T-helper 2 cell treated with Interferon-gamma antibody and Interleukin-4, amounts not matched to agents 5 μg/mL and 100 μg/mL, for 36 hours (primary cell): Measurements from ENCODE around the gene SRSF8.
A peak's percentile ranks its signal among the peaks of the same experiment; 100 is the strongest.
"Not testable (repeated sequence)": the region's sequence is repeated elsewhere in the genome, so short reads cannot be mapped to it uniquely, and the experiment has no call there.

Experiments
- DNase-seq: peaks from one replicate; pipeline ENCODE4 v3.0.0; 2021; ENCODE audit warnings: low spot score
- H3K27ac Mint-ChIP-seq: one replicate; pipeline ENCODE4 v1.8.0; 2021; ENCODE audit warnings: mild to moderate bottlenecking, mixed read lengths
- H3K27me3 Mint-ChIP-seq: one replicate; pipeline ENCODE4 v1.8.0; 2021; ENCODE audit warnings: low read depth, mixed read lengths
- H3K36me3 Mint-ChIP-seq: one replicate; pipeline ENCODE4 v1.8.0; 2021; ENCODE audit warnings: low read depth, mixed read lengths
- H3K4me1 Mint-ChIP-seq: one replicate; pipeline ENCODE4 v1.8.0; 2021; ENCODE audit warnings: low read depth, mixed read lengths
- H3K4me3 Mint-ChIP-seq: one replicate; pipeline ENCODE4 v1.8.0; 2022; ENCODE audit warnings: mild to moderate bottlenecking, moderate library complexity, mixed read lengths
- H3K9me3 Mint-ChIP-seq: one replicate; pipeline ENCODE4 v1.8.0; 2021; ENCODE audit warnings: mixed read lengths

The SRSF8 gene, protein sequence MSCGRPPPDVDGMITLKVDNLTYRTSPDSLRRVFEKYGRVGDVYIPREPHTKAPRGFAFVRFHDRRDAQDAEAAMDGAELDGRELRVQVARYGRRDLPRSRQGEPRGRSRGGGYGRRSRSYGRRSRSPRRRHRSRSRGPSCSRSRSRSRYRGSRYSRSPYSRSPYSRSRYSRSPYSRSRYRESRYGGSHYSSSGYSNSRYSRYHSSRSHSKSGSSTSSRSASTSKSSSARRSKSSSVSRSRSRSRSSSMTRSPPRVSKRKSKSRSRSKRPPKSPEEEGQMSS

DNA sequence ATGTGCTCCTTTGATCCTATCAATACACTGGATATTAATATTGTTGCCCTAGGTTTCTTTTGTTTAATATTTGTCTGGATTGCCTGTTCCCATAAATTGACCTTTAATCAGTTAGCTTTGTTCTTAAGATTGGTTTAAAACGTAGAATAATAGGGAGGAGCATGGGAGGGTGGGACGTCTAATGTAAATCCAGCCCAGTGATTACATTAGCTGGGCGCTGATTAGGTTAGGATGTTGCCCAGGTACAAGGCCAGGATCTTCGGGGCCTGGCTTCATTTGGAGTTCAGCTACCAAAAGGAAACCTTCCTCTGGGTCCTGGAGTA is at the start of gene SRSF8:
Gene SRSF8 (plus strand): TSS at position 204 of the 323 bp plus-strand sequence. CDS start 308 bp downstream, outside the sequence.
- no peak for DNase-seq
- Mint-ChIP-seq H3K9me3 (no peaks in the 10 kb centered on the region), H3K27me3 (peaks cover 25% of the 10 kb centered on the region), H3K4me3 (peak within 1 kb of the TSS; percentile 91), H3K4me1 (peaks cover 20% of the 10 kb centered on the region), H3K36me3 (peaks cover 17% of the 10 kb centered on the region), H3K27ac (peak within 1 kb of the TSS; percentile 95)

DNA sequence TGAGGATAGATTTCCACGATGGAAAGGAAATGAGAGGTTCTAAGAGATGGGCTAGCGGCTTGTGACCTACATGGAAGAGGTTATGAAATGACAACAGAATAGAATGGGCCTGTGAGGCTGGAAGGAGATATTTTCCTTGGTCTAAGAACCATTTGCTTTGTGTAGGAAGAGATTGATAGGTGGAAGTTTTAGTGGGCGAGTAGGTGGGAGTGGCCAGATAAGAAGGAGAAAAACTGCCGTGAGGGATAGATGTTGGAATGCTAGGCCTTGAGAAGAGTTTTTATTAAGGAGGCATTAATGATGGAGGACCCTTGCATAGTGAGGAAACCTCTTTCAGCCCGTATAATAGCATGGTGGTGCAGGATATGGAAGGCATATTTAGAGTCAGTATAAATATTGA is 45.3 kb upstream of the SRSF8 start:
- H3K9me3 Mint-ChIP-seq, H3K27me3 Mint-ChIP-seq, H3K27ac Mint-ChIP-seq, DNase-seq, H3K36me3 Mint-ChIP-seq, H3K4me3 Mint-ChIP-seq, H3K4me1 Mint-ChIP-seq: not testable (repeated sequence)

DNA sequence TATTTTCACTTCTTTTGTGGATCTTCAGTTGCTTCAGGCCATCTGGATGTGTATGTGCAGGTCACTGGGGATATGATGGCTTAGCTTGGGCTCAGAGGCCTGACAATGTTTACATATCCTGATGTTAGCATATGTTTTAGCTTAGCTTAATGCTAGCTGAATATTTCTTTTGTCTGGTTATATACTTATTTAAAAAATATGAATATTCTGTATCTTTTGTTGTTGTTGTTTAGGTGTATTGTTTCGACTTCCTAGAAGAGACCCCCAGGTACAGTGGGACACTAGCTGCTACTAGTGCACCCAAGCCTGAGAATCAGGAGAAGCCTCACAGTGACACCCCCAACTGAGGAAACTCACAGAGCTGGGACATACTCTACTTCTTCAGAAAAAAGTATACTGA is 41.8 kb upstream of the SRSF8 start, which contains the start of gene KDM4E:
Gene KDM4E (plus strand): TSS at position 301 of the 400 bp plus-strand sequence. CDS start 300 bp downstream, outside the sequence.
- Mint-ChIP-seq H3K27me3 (no peaks in the 10 kb centered on the region), H3K4me1 (no peaks in the 10 kb centered on the region), H3K36me3 (no peaks in the 10 kb centered on the region), H3K27ac (no peak within 1 kb of the TSS), H3K9me3 (no peaks in the 10 kb centered on the region), H3K4me3 (no peak within 1 kb of the TSS)
- no peak for DNase-seq

DNA sequence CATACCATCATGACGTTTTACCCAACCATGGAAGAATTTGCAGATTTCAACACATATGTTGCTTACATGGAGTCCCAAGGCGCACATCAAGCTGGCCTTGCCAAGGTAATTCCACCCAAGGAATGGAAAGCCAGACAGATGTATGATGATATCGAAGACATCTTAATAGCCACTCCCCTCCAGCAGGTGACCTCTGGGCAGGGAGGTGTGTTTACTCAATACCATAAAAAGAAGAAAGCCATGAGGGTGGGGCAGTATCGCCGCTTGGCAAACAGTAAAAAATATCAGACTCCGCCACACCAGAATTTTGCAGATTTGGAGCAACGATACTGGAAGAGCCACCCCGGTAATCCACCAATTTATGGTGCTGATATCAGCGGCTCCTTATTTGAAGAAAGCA is 41.1 kb upstream of the SRSF8 start:
- H3K4me1 Mint-ChIP-seq, H3K9me3 Mint-ChIP-seq, DNase-seq, H3K4me3 Mint-ChIP-seq, H3K27ac Mint-ChIP-seq, H3K36me3 Mint-ChIP-seq, H3K27me3 Mint-ChIP-seq: not testable (repeated sequence)

DNA sequence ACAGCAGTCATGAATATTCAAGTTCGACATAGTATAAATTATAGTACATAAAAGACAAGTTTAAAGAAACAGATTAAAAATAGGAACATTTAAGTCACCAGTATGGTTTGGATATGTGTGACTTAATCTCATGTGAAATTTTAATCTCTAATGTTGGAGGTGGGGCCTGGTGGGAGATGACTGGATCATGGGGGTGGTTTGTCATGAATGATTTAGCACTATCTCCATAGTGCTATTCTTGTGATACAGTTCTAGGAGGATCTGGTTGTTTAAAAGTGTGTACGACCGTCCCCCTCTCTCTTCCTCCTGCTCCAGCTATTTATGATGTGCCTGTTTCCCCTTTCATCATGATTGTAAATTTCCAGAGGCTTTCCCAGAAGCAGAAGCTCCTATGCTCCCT is 38.4 kb upstream of the SRSF8 start:
- Mint-ChIP-seq H3K4me3 (no peak overlapping the region), H3K36me3 (no peaks in the 10 kb centered on the region), H3K27ac (no peak overlapping the region), H3K9me3 (no peaks in the 10 kb centered on the region), H3K27me3 (peaks cover 5% of the 10 kb centered on the region), H3K4me1 (no peaks in the 10 kb centered on the region)
- no peak for DNase-seq

DNA sequence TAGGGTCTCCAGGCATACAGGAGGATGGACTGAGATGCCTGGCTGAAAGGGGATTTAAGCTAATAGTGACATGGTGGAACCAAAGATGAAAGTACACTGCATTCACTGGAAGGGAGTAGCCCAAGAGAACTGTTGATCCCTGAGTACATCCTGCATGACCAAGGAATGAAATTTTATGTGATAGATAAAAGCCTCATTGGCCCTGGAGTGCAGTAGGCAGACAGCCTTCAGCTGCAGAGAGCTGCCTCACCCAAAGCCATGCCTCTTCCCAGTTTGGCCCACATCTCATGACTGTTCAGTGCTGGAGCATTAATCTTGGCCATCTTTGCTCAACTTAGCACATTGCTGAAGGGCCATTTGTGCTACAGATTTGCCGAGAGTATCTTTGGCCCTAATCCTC is 33.7 kb upstream of the SRSF8 start:
- H3K27me3 Mint-ChIP-seq = peaks cover 16% of the 10 kb centered on the region
- no peaks in the 10 kb centered on the region for H3K4me1 Mint-ChIP-seq
- no peaks in the 10 kb centered on the region for H3K9me3 Mint-ChIP-seq
- no peak overlapping the region for H3K4me3 Mint-ChIP-seq
- no peaks in the 10 kb centered on the region for H3K36me3 Mint-ChIP-seq
- no peak for DNase-seq
- H3K27ac Mint-ChIP-seq = no peak overlapping the region

DNA sequence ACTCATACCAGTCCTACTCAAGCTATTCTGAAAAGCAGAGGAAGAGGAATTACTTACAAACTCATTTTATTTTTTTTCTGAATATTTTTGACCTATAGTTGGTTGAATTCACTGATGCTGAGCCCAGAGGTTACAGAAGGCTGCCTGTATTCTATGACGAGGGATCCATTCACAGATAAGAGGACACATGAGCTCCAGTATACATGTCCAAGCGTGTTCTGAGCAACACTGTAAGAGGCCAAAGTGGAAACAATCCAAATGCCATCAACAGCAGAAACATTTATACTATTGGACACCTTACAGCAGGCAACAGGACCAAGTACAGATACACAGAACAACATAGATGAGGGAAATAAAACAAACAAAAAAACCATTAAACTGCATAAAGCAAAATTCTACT is 31.4 kb upstream of the SRSF8 start:
- Mint-ChIP-seq H3K4me3 (no peak overlapping the region), H3K9me3 (no peaks in the 10 kb centered on the region), H3K27ac (no peak overlapping the region), H3K36me3 (no peaks in the 10 kb centered on the region), H3K27me3 (peaks cover 24% of the 10 kb centered on the region), H3K4me1 (peaks cover 1% of the 10 kb centered on the region)
- DNase-seq = no peak

DNA sequence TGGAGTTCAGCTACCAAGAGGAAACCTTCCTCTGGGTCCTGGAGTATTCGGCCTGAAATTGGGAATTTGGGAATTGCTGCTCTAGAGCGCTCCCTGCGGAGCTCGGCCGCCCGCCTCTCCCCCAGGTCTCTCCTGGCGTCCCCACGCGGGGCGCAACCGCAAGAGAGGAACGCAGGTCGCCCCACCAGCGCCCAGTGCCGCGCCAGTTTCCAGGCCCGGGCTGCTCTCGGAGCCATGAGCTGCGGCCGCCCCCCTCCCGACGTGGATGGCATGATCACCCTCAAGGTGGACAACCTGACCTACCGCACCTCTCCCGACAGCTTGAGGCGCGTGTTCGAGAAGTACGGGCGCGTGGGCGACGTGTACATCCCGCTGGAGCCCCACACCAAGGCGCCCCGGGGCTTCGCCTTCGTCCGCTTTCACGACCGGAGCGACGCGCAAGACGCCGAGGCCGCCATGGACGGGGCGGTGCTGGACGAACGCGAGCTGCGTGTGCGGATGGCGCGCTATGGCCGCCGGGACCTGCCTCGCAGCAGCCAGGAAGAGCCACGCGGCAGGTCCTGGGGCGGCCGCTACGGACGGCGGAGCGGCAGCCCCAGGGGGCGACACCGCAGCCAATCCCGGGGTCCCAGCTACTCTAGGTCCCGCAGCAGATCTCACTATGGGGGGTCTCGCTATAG is 29.2 kb upstream of the SRSF8 start:
- Mint-ChIP-seq H3K4me3 (peak overlapping the region; percentile 47), H3K27me3 (peaks cover 29% of the 10 kb centered on the region)
- H3K9me3 Mint-ChIP-seq, H3K27ac Mint-ChIP-seq, DNase-seq, H3K4me1 Mint-ChIP-seq, H3K36me3 Mint-ChIP-seq: not testable (repeated sequence)

DNA sequence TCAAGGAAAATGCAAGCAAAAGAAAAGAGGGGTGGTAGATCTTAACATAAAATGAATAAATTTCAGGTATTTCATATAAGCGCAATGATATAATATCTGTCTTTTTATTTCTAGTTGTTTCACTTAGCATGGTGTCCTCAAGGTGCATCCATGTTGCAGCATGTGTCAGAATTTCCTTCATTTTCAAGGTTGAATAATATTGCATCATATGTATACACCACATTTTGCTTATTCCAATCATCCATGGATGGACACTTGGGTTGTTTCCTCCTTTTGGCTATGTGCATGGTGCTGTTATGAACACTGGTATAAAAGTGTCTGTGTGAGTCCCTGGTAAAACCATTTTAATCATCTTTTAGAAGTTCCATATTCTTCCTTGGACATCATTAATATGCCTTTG is 24.5 kb upstream of the SRSF8 start:
- Mint-ChIP-seq H3K36me3 (no peaks in the 10 kb centered on the region), H3K9me3 (no peaks in the 10 kb centered on the region), H3K27ac (no peak overlapping the region), H3K4me3 (no peak overlapping the region), H3K4me1 (peaks cover 1% of the 10 kb centered on the region), H3K27me3 (peaks cover 39% of the 10 kb centered on the region)
- DNase-seq = no peak

DNA sequence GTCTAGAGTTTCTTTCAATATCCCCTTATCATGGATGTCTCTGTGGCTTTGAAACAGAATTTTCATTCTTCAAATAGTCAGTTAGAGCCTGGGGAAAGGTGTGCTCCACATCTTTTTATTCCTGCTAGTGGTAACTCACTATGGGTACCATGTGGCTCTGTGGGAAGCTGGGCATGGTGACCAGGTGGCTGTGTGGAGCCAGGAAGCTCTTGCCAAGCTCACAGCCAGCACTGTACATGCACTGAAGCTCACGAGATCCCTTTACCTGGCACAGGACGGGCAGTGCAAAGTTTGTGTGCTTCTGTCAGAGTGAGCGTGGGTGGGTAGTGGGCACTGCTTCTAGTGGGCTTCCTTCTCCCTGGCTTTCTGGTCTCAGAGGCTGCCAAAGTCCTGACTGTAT is 23.8 kb upstream of the SRSF8 start:
- Mint-ChIP-seq H3K27me3 (peaks cover 41% of the 10 kb centered on the region), H3K27ac (no peak overlapping the region)

DNA sequence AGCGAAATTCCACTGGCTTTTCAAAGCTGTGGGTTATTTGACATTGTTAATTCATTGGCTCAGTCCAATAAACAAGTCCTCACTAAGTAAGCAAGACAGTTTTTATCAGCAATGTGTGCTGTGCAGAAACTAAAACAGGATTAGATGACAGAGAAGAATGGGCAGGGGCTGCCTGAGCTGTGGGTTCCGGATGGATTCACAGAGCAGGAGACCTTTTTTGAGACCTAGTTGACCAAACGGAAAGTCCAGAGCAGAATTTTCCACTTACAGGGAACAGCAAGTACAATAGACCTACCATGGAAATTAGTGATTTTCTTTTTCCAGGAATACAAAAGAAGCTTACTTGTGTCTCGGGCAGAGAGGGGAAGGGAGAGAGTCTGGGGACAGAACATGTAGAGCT is 22.7 kb upstream of the SRSF8 start:
- no peaks in the 10 kb centered on the region for H3K4me1 Mint-ChIP-seq

More for the DNA sequence above, 23.8 kb upstream of the SRSF8 start:
- no peak for DNase-seq
- no peaks in the 10 kb centered on the region for H3K36me3 Mint-ChIP-seq
- H3K4me3 Mint-ChIP-seq = no peak overlapping the region
- H3K9me3 Mint-ChIP-seq = no peaks in the 10 kb centered on the region
- H3K4me1 Mint-ChIP-seq = peaks cover 1% of the 10 kb centered on the region

DNA sequence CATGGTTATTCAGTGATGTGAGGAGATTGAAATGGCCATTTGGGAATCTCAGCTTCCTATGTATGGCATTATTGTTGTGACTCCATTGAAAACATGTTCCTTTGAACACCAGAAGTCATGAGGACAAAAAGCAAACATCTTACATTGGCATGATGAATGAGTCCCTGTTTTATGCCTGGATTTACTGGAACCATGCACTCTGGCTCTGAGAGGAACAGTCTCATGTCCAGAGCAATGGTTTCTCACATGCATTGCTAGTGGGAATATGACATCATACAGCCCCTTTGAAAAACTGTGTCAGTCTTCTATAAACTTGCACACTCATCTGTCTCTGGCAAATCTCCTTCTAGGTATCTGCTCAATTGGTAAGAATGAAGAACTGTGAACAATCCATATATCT is 20.9 kb upstream of the SRSF8 start:
- Mint-ChIP-seq H3K4me3 (no peak overlapping the region), H3K9me3 (no peaks in the 10 kb centered on the region), H3K36me3 (no peaks in the 10 kb centered on the region), H3K27ac (no peak overlapping the region), H3K4me1 (no peaks in the 10 kb centered on the region), H3K27me3 (peaks cover 39% of the 10 kb centered on the region)
- DNase-seq = no peak

More for the DNA sequence above, 22.7 kb upstream of the SRSF8 start:
- Mint-ChIP-seq H3K4me3 (no peak overlapping the region), H3K27me3 (peaks cover 35% of the 10 kb centered on the region), H3K36me3 (no peaks in the 10 kb centered on the region), H3K9me3 (no peaks in the 10 kb centered on the region), H3K27ac (no peak overlapping the region)
- no peak for DNase-seq

DNA sequence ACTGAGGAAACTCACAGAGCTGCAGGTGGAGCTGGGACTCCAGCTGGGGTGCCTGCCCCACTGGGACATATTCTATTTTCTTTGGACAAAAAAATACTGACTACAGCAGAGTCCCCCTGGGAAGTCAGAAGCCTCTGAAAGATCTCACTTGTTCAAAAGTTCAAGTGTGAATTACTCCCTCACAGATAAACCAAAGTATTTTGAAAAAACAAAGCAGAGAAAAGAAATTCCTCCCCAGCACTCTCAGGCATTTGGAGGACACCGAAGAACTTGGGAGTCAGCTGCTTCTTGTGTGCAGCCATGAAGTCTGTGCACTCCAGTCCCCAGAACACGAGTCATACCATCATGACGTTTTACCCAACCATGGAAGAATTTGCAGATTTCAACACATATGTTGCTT is 17.6 kb upstream of the SRSF8 start, which contains the start of gene KDM4F:
Gene KDM4F (plus strand): TSS at position 301 of the 400 bp plus-strand sequence.
- H3K4me3 Mint-ChIP-seq, H3K27ac Mint-ChIP-seq, H3K4me1 Mint-ChIP-seq, H3K9me3 Mint-ChIP-seq, DNase-seq, H3K36me3 Mint-ChIP-seq: not testable (repeated sequence)
- H3K27me3 Mint-ChIP-seq = peaks cover 39% of the 10 kb centered on the region

DNA sequence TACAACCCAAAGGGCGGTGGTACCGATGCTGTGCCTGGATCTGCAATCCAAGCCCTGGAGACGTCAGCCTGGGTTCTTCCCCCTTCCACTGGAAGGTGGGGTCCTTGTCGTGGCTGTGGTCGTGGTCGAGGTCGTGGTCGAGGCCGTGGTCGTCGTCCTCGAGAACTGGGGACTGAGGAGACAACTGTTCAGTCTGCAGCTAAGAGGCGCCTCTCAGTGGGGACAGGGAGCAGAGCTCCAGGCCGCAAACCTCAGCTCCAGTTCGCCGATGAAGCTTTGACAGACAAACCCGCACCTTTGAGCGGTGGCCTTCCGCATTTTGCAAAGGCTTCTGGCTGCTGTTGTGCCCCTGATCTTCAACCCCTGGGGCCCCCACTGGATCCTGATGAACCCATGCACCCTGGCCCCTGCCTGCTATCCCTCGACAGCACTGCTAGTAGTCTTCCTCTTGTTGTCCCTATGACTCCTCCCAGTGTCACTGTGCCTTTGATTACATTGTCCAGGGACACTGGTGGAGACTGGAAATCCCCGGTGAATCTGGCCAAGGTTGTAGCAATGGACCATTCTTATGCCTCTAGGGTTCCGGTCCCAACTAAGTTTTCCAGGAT is 16.0 kb upstream of the SRSF8 start:
- Mint-ChIP-seq H3K4me1 (no peaks in the 10 kb centered on the region), H3K4me3 (no peak overlapping the region), H3K9me3 (no peaks in the 10 kb centered on the region), H3K27me3 (peaks cover 39% of the 10 kb centered on the region), H3K36me3 (no peaks in the 10 kb centered on the region), H3K27ac (no peak overlapping the region)
- no peak for DNase-seq
